ENCODE results near the gene ZNF74.

- TF ChIP-seq CTCF (conservative IDR thresholded peaks at IDR 0.05) (no peak), EZH2 (IDR thresholded peaks at IDR 0.05; ENCODE audit: low read depth) (no peak)
Observed at GRCh38 chr22:20390394-20390907, 3.5 kb upstream of the ZNF74 start.

All from PC-9 (cell line).